KG1 (cell line): Measurements from ENCODE around the gene CYGB.
"Not testable (repeated sequence)": the region's sequence is repeated elsewhere in the genome, so short reads cannot be mapped to it uniquely, and the experiment has no call there.

Source experiments
- DNase-seq: peaks from one replicate; lab custom pipeline; 2025; lab: John Stamatoyannopoulos, UW

CYGB gene

GRCh38 chr17:76523084-76524037 is 14.1 kb downstream of the CYGB start:
- peak; percentile 27 for DNase-seq

DNA sequence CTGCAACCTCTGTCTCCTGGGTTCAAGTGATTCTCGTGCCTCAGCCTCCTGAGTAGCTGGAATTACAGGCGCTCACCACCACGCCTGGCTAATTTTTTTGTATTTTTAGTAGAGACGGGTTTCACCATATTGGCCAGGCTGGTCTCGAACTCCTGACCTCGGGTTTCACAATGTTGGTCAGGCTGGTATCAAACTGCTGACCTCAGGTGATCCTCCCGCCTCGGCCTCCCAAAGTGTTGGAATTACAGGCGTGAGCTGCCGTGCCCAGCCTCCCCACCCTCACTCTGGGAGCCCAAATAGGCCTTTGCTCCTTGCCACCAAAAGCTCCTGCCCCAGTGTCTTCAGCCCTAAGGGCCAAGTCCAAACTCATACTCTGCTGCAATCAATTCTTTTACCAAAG is 15.8 kb downstream of the CYGB start:
- not testable (repeated sequence) for DNase-seq

GRCh38 chr17:76521262-76521661 is 16.2 kb downstream of the CYGB start:
- DNase-seq = no peak

- DNase-seq = no peak
These were observed 18.2 kb downstream of the CYGB start for GRCh38 chr17:76519048-76519966.

GRCh38 chr17:76517638-76518038 is 19.9 kb downstream of the CYGB start:
- DNase-seq = no peak

- DNase-seq = peak; percentile 33
These were observed 22.1 kb downstream of the CYGB start for GRCh38 chr17:76515274-76515949.

DNA sequence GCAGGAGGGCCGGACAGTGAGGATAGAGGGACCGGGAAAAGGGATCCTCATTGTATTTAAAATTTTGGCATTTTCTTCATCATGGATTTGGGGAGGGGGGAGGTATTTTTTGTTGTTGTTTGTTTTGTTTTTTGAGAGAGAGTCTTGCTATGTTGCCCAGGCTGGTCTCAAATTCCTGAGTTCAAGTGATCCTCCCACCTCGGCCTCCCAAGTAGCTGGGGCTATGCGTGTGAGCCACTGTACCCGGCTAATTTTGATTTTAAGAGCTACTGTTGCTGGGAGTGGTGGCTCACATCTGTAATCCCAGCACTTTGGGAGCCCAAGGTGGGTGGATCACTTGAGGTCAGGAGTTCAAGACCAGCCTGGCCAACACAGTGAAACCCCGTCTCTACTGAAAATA is 23.2 kb downstream of the CYGB start:
- not testable (repeated sequence) for DNase-seq

GRCh38 chr17:76513306-76513692 is 24.2 kb downstream of the CYGB start:
- DNase-seq = no peak

GRCh38 chr17:76512366-76513305 is 24.9 kb downstream of the CYGB start:
- no peak for DNase-seq

GRCh38 chr17:76511668-76512365 is 25.7 kb downstream of the CYGB start:
- DNase-seq = no peak

GRCh38 chr17:76510831-76511244 is 26.7 kb downstream of the CYGB start:
- no peak for DNase-seq

DNA sequence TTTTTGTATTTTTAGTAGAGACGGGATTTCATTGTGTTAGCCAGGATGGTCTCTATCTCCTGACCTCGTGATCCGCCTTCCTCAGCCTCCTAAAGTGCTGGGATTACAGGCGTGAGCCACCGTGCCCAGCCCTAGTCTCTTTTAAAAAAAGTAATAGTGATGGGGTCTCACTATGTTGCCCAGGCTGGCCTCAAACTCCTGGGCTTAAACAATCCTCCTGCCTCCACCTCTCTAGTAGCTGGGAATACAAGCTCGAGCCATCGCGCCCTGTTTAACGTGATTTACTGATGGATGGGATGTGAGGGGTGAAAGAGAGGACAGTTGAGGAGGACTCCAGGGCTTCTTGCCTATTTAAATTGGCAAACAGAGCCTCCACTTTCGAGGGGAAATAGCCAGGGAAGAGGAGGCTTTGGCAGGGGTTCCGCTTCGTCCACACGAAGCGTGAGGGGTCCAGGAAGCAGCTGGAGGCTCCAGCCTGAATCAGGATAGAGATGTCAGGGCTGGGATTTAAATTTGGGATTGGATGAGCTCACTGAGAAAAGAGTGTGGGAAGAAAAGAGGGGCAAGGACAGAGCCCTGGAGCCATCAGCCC is 28.9 kb downstream of the CYGB start:
- not testable (repeated sequence) for DNase-seq

DNA sequence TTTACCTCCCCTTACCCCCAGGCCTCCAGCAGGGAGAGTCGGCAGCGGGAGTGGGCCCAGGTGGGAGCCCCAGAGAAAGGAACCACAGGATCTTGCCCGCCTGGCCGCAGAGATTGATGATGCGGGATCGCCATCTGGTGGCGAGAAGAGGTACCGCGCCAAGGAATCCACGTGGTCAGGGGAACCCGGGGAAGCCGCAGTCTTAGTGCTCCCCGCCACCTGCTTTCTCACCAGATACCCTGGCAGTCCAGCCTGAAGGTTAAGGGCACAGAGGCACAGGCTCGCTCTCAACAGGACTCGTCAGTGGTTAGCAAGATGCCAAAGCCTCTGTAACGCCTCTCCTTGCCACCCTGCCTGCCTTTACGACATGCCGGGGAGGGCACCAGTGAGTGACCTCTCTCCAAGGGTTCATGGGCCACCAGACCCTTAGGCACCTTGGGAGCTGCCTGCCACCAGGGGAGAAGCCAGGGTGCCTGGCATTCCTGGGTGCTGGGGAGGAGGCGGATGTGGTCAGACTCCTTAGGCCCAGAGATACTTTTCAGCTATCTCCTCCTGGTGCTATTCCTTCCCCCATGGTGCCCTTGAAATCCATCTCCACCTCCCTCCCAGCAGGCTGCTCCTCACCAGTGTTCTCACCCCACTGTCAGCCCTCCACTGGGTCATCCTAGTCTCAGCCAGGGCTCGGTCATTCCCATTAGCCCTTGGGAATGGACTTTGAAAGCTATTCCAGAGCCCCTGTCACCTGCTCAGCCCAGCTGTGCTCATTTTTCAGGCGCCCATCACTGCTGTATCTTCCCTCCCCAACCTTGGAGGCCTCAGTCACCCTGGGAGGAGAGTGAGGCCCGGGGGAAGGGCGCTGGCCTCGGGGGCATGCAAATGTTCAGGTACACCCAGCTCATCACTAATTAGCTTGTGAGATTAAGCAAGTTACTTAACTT is 30.8 kb downstream of the CYGB start:
- peak; percentile 63 for DNase-seq

GRCh38 chr17:76504117-76504516 is 33.4 kb downstream of the CYGB start:
- no peak for DNase-seq

DNA sequence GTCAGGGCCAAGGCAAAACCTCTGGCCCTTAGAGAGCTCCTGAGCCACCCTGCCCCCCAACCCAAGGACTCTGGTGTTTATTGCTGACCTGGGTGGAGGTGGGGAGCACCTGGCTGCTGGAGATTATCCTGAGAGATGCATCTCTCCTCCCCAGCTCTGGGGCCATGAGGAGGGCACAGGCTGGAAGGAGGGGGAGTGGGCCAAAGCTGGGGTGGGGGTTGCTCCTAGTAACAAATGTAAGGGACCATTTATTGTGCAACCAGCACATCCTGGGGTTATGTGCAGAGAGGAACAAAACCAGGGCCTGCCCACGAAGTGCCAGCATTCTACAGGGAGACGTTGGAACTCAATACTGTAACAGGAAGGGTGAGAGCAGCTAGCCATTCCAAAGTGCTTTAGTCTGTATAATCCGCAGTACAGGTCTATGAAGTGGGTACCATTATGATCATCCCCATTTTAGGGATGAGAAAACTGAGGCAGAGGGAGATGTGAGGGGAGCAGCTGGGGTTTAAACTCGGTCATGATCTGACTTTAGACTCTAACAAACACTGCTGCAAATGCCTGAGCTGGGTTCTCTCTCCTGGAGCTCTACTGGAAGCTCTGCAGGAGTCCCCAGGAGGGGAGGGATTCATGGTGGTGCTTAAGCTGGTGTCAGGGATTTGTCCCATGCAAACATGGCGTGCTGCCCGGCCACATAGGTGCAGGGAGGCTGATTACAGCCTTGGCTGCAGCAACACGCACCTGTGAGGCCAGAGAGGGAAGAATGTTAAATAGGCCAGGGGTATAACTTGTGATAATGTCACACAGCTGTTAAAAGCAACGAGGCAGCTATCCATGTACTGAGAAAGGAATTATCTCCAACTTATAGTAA is 34.9 kb downstream of the CYGB start:
- DNase-seq = no peak

- no peak for DNase-seq
These were observed 35.6 kb downstream of the CYGB start for GRCh38 chr17:76501827-76502307.

GRCh38 chr17:76501018-76501826 is 36.3 kb downstream of the CYGB start, which contains the start of gene RHBDF2:
Gene RHBDF2 (minus strand): TSS chr17:76501423. CDS start chr17:76481524, 19,899 bp downstream.
- DNase-seq = peak; percentile 63
